Thyroid gland (tissue), 4 donors: Measurements from ENCODE around the gene RNF145.

ENCODE experiments used
- POLR2A ChIP-seq, 2 donors: fragments of 450-650 bp; IDR thresholded peaks; one replicate each; pipeline ENCODE4 v1.6.1; 2017; ENCODE audit warnings: antibody characterized with exemption in 2 of 2, mild to moderate bottlenecking in 2 of 2, moderate library complexity in 1 of 2
- TF ChIP-seq, protein P1 (sequence below), 6 experiments: fragments of 200-600 bp in 3 of 6; fragments of 450-650 bp in 3 of 6; sonication (generic) in 3 of 6; IDR thresholded peaks; one replicate each; pipeline ENCODE4 v1.5.1; 2016 to 2019; ENCODE audit warnings: antibody characterized with exemption in 6 of 6, mild to moderate bottlenecking in 2 of 6, inconsistent platforms in 1 of 6, moderate library complexity in 1 of 6

DNA sequence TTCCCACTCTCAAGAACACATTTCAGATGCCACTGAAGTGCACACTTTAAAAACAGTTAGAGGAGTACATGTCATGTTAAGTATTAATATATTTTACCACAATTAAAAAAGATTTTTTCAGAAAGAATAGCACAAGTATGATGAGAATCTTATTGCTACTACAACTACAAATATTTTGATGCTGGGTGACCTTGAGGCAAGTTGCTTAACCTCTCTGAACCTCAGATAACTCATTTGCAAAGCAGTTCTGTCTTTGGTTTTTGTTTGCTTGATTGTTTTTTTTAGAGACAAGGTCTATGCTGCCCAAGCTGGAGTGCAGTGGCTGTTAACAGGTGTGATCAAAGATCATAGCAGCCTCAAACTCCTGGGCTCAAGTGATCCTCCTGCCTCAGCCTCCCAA is 95.9 kb downstream of the RNF145 start:
- TF ChIP-seq, protein P1, sequence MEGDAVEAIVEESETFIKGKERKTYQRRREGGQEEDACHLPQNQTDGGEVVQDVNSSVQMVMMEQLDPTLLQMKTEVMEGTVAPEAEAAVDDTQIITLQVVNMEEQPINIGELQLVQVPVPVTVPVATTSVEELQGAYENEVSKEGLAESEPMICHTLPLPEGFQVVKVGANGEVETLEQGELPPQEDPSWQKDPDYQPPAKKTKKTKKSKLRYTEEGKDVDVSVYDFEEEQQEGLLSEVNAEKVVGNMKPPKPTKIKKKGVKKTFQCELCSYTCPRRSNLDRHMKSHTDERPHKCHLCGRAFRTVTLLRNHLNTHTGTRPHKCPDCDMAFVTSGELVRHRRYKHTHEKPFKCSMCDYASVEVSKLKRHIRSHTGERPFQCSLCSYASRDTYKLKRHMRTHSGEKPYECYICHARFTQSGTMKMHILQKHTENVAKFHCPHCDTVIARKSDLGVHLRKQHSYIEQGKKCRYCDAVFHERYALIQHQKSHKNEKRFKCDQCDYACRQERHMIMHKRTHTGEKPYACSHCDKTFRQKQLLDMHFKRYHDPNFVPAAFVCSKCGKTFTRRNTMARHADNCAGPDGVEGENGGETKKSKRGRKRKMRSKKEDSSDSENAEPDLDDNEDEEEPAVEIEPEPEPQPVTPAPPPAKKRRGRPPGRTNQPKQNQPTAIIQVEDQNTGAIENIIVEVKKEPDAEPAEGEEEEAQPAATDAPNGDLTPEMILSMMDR (IDR thresholded peaks at IDR 0.05): no peak
- no peak for TF ChIP-seq POLR2A (IDR thresholded peaks at IDR 0.05)
